Fibroblast of lung (primary cell): Measurements from ENCODE around the gene TMPRSS7. TPM values are rescaled to one million over a fixed set of nuclear protein-coding genes. Genes with fewer than 3 reads are reported as not detected.

ENCODE experiments used
- DNase-seq, 2 donors: peaks; one replicate each; pipeline versions ENCODE4 v3.0.0 to v3.0.0-alpha.2; 2010; ENCODE audit warnings: low read depth in 2 of 2
- H2AFZ ChIP-seq: 2 replicates; pipeline ENCODE4 v1.5.1; 2012; ENCODE audit warnings: low read length, control low read depth, inconsistent platforms
- H3K27ac ChIP-seq: 2 replicates; pipeline ENCODE4 v1.5.1; 2011; ENCODE audit warnings: low read length, control low read depth; ENCODE audit not compliant: insufficient read depth
- H3K27me3 ChIP-seq: 2 replicates; pipeline ENCODE4 v1.5.1; 2011; ENCODE audit warnings: mild to moderate bottlenecking, low read length; ENCODE audit not compliant: control insufficient read depth, insufficient read depth
- H3K36me3 ChIP-seq: 2 replicates; pipeline ENCODE4 v1.5.1; 2011; ENCODE audit warnings: low read length; ENCODE audit not compliant: control insufficient read depth, insufficient read depth
- H3K4me1 ChIP-seq: 2 replicates; pipeline ENCODE4 v1.5.1; 2011; ENCODE audit warnings: low read length; ENCODE audit not compliant: control insufficient read depth, insufficient read depth; ENCODE audit errors: extremely low read depth
- H3K4me2 ChIP-seq: 2 replicates; pipeline ENCODE4 v1.5.1; 2011; ENCODE audit warnings: low read length, control low read depth; ENCODE audit not compliant: insufficient read depth; ENCODE audit errors: extremely low read depth
- H3K4me3 ChIP-seq, 4 experiments: fragments of 200-600 bp in 1 of 4; sonication (generic) in 1 of 4; replicated peaks in 1 of 4; 2 replicates each; pipeline ENCODE4 v1.5.1; 2011 to 2016; ENCODE audit warnings: low read length in 4 of 4, low read depth in 3 of 4, mild to moderate bottlenecking in 3 of 4, control low read depth in 2 of 4, inconsistent platforms in 1 of 4, mixed read lengths in 1 of 4; ENCODE audit not compliant: insufficient read depth in 1 of 4; ENCODE audit errors: control extremely low read depth in 1 of 4
- H3K79me2 ChIP-seq: 2 replicates; pipeline ENCODE4 v1.5.1; 2012; ENCODE audit warnings: mild to moderate bottlenecking, low read length, inconsistent platforms; ENCODE audit not compliant: control insufficient read depth, insufficient read depth
- H3K9ac ChIP-seq: 2 replicates; pipeline ENCODE4 v1.5.1; 2011; ENCODE audit warnings: mild to moderate bottlenecking, low read length, control low read depth; ENCODE audit not compliant: insufficient read depth
- H3K9me3 ChIP-seq: 2 replicates; pipeline ENCODE4 v1.5.1; 2012; ENCODE audit warnings: low read depth, low read length; ENCODE audit not compliant: control insufficient read depth, insufficient read depth
- H4K20me1 ChIP-seq: 2 replicates; pipeline ENCODE4 v1.5.1; 2011; ENCODE audit warnings: low read length; ENCODE audit not compliant: control insufficient read depth, insufficient read depth; ENCODE audit errors: extremely low read depth
- EZH2 ChIP-seq: IDR thresholded peaks from 2 replicates; pipeline ENCODE4 v1.5.1; 2012; ENCODE audit warnings: low read length, control low read depth, mild to moderate bottlenecking; ENCODE audit errors: missing control alignments
- polyA plus RNA-seq, 2 donors: library from polyadenylated mRNA; depleted of rRNA in 1 of 2; stranded (reverse) in 1 of 2; unstranded in 1 of 2; fragments of >200 nt; gene quantifications; 2 replicates each; pipeline ENCODE4 v1.2.1, GENCODE V29; 2011 to 2012; ENCODE audit warnings: missing spikeins in 1 of 2
- total RNA-seq: library from RNA; depleted of rRNA; stranded (reverse); fragments of >200 nt; gene quantifications from 2 replicates; pipeline ENCODE4 v1.2.1, GENCODE V29; 2014
- TF ChIP-seq, protein P1 (sequence below), 2 donors: IDR thresholded peaks in 1 of 2; conservative IDR thresholded peaks in 1 of 2; 1 replicate in 1 of 2; 2 replicates in 1 of 2; pipeline ENCODE4 v1.5.1; 2011 to 2012; ENCODE audit warnings: low read length in 2 of 2, control low read depth in 1 of 2, inconsistent platforms in 1 of 2, low read depth in 1 of 2, mild to moderate bottlenecking in 1 of 2

TMPRSS7 gene
- total and polyA plus RNA-seq, 2 donors (not counting 1 experiment from before 2014, with no cell fraction given) = not detected

DNA sequence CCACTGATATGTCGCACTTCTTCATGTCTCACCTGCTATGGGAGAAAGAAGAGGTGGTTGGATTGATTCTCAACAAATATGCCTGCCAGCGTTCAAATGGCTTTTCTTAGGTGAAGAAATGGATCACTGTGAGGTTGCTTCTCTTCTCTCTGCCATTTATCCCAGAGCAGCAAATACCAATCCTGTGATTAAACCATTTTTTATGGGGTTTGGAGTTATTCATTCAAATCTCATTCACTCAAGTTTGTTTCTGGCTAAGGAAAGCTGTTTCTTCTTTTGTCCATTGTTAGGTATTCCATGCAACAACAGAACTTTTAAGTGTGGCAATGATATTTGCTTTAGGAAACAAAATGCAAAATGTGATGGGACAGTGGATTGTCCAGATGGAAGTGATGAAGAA is 39.5 kb downstream of the TMPRSS7 start:
- peak in 1 of 2 donors; percentile 56 for DNase-seq
- H3K9ac ChIP-seq = no peak overlapping the region

DNA sequence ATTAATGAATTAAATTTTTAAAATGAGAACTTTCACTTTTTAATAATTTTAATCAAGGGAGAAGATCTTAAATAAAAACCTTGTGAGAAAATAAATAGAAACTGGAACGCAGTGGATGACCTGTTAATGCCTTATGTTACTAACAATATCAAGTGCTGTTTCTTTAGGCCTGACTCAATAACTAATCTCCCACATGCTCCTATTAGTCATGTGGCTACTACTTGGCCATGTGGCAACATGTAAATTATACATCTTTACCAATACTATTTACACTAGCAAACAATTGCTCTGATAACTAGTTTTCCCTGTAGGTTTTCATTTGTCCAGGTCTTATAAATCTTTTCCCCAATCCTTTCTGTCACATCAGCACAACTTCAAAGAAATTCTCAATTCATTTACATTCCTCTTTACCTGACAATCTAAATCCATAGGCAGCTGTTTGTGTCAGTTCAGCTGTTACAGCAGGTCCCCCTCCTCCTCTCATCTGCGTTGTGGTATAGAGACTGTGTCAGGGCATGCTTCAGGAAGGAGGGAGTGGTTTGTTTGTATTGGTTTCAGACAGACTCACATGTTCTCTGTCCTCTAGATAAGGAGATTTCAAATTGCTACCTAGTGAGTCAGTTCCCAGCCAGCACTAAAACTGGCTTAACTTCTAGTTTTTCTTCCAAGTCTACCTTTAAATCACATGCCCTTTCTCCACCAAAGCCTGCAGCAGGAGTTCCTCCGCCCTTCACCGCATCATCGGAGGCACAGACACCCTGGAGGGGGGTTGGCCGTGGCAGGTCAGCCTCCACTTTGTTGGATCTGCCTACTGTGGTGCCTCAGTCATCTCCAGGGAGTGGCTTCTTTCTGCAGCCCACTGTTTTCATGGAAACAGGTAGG is 40.3 kb downstream of the TMPRSS7 start:
- no peaks in the 10 kb centered on the region for H3K36me3 ChIP-seq
- peak overlapping the region; percentile 13 for H3K27ac ChIP-seq
- H4K20me1 ChIP-seq = no peaks in the 10 kb centered on the region
- TF ChIP-seq EZH2 = no peak
- TF ChIP-seq, protein P1, sequence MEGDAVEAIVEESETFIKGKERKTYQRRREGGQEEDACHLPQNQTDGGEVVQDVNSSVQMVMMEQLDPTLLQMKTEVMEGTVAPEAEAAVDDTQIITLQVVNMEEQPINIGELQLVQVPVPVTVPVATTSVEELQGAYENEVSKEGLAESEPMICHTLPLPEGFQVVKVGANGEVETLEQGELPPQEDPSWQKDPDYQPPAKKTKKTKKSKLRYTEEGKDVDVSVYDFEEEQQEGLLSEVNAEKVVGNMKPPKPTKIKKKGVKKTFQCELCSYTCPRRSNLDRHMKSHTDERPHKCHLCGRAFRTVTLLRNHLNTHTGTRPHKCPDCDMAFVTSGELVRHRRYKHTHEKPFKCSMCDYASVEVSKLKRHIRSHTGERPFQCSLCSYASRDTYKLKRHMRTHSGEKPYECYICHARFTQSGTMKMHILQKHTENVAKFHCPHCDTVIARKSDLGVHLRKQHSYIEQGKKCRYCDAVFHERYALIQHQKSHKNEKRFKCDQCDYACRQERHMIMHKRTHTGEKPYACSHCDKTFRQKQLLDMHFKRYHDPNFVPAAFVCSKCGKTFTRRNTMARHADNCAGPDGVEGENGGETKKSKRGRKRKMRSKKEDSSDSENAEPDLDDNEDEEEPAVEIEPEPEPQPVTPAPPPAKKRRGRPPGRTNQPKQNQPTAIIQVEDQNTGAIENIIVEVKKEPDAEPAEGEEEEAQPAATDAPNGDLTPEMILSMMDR (conservative IDR thresholded peaks at IDR 0.05 in 1 of 2, IDR thresholded peaks at IDR 0.05 in 1 of 2; ENCODE audit: low read depth in 1 of 2, low read length in 2 of 2) = no peak
- no peaks in the 10 kb centered on the region for H3K27me3 ChIP-seq
- H3K4me3 ChIP-seq = peak overlapping the region in 2 of 4 experiments; percentile 1 to 13
- no peak overlapping the region for H3K9ac ChIP-seq
- H3K9me3 ChIP-seq = no peaks in the 10 kb centered on the region
- DNase-seq = peak; percentile 90 to 98
- H3K79me2 ChIP-seq = no peaks in the 10 kb centered on the region
- H3K4me2 ChIP-seq = peak overlapping the region; percentile 68
- H3K4me1 ChIP-seq = peaks cover 11% of the 10 kb centered on the region
- peak overlapping the region; percentile 11 for H2AFZ ChIP-seq

More for the DNA sequence above, 39.5 kb downstream of the TMPRSS7 start:
- Histone ChIP-seq H2AFZ (no peak overlapping the region), H3K9me3 (no peaks in the 10 kb centered on the region), H3K79me2 (no peaks in the 10 kb centered on the region), H3K27ac (no peak overlapping the region), H3K4me1 (peaks cover 11% of the 10 kb centered on the region), H3K4me3 (no peak overlapping the region), H3K4me2 (peak overlapping the region; percentile 25), H3K27me3 (no peaks in the 10 kb centered on the region), H4K20me1 (no peaks in the 10 kb centered on the region), H3K36me3 (no peaks in the 10 kb centered on the region)
- TF ChIP-seq EZH2 = no peak
- TF ChIP-seq, protein P1 (conservative IDR thresholded peaks at IDR 0.05 in 1 of 2, IDR thresholded peaks at IDR 0.05 in 1 of 2; ENCODE audit: low read depth in 1 of 2, low read length in 2 of 2) = no peak

DNA sequence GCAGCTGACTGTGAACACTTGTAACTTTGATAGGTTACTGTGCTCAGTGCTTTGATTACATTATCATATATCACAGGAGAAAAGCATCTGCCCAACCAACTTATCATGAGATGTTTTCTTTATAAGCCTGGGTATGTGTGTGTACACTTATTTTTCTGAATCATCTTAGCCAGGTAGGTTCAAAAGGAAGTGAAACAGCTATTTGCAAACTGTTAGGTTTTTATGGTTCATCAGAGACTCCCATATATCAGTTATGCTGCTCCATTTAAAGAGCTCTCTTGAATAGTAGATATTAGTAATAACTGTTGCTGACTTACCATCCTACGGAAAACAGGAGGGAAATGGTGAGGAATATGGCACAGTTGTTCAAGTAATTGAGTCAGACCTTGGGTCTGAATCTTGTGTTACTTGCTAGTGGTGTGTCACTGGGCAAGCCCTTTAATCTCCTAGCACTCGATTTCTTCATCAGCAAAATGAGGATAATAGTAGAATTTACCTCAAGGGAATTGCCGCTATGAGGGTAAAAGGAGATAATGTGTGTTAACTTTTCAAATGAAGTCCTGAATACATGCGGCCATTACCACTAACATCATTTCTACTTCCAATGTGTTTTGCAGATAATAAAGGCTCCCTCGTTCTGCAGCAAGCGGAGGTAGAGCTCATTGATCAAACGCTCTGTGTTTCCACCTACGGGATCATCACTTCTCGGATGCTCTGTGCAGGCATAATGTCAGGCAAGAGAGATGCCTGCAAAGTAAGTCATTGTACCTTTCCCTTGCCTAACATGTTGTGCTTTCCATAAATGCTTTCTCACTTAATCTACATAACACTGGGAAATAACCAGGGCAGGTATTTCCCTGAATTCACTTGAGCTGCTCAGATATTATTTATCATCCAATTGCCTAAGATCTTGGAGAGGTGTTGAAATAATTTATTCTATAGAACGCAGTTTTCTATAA is 43.9 kb downstream of the TMPRSS7 start:
- H3K79me2 ChIP-seq = no peaks in the 10 kb centered on the region
- no peaks in the 10 kb centered on the region for H3K36me3 ChIP-seq
- H3K9me3 ChIP-seq = no peaks in the 10 kb centered on the region
- DNase-seq = no peak
- H3K27me3 ChIP-seq = no peaks in the 10 kb centered on the region
- no peak overlapping the region for H3K4me2 ChIP-seq
- H4K20me1 ChIP-seq = no peaks in the 10 kb centered on the region
- no peak overlapping the region for H3K27ac ChIP-seq
- TF ChIP-seq, protein P1 (conservative IDR thresholded peaks at IDR 0.05 in 1 of 2, IDR thresholded peaks at IDR 0.05 in 1 of 2; ENCODE audit: low read depth in 1 of 2, low read length in 2 of 2) = no peak
- TF ChIP-seq EZH2 = no peak
- H3K4me3 ChIP-seq = no peak overlapping the region
- H2AFZ ChIP-seq = no peak overlapping the region
- H3K4me1 ChIP-seq = peaks cover 11% of the 10 kb centered on the region
- H3K9ac ChIP-seq = no peak overlapping the region
